GM19193 (cell line): Measurements from ENCODE around the gene NT5M.

Experiments
- POLR2A ChIP-seq: IDR thresholded peaks from 4 replicates; pipeline ENCODE4 v1.6.1; 2011; ENCODE audit not compliant: insufficient read depth, insufficient read length; ENCODE audit errors: extremely low read depth

NT5M gene

GRCh38 chr17:17345686-17346427, 42.7 kb downstream of the NT5M start:
- TF ChIP-seq POLR2A = no peak

- TF ChIP-seq POLR2A = no peak
These were observed 43.5 kb downstream of the NT5M start for GRCh38 chr17:17346428-17347233.

- TF ChIP-seq POLR2A = no peak
These were observed 44.2 kb downstream of the NT5M start for GRCh38 chr17:17347234-17347955.

- TF ChIP-seq POLR2A = no peak
These were observed 45.0 kb downstream of the NT5M start for GRCh38 chr17:17347956-17348871.

- TF ChIP-seq POLR2A = no peak
These were observed 45.9 kb downstream of the NT5M start for GRCh38 chr17:17348872-17349723.

GRCh38 chr17:17349724-17350106, 46.5 kb downstream of the NT5M start:
- TF ChIP-seq POLR2A = no peak

- TF ChIP-seq POLR2A = no peak
These were observed 47.5 kb downstream of the NT5M start for GRCh38 chr17:17350491-17351355.

GRCh38 chr17:17351356-17351891, 48.3 kb downstream of the NT5M start:
- TF ChIP-seq POLR2A = no peak

- no peak for TF ChIP-seq POLR2A
These were observed 49.0 kb downstream of the NT5M start for GRCh38 chr17:17351901-17352781.

- no peak for TF ChIP-seq POLR2A
These were observed 49.9 kb downstream of the NT5M start for GRCh38 chr17:17352836-17353624.

- no peak for TF ChIP-seq POLR2A
These were observed 50.7 kb downstream of the NT5M start for GRCh38 chr17:17353625-17354484.
